ENCODE measurements around the gene CCDC183. TPM values are rescaled to one million over a fixed set of nuclear protein-coding genes. Genes with fewer than 3 reads are reported as not detected.

Gene CCDC183
- total RNA-seq, 1 experiment from 2014 or later, result 9.0 TPM

DNA sequence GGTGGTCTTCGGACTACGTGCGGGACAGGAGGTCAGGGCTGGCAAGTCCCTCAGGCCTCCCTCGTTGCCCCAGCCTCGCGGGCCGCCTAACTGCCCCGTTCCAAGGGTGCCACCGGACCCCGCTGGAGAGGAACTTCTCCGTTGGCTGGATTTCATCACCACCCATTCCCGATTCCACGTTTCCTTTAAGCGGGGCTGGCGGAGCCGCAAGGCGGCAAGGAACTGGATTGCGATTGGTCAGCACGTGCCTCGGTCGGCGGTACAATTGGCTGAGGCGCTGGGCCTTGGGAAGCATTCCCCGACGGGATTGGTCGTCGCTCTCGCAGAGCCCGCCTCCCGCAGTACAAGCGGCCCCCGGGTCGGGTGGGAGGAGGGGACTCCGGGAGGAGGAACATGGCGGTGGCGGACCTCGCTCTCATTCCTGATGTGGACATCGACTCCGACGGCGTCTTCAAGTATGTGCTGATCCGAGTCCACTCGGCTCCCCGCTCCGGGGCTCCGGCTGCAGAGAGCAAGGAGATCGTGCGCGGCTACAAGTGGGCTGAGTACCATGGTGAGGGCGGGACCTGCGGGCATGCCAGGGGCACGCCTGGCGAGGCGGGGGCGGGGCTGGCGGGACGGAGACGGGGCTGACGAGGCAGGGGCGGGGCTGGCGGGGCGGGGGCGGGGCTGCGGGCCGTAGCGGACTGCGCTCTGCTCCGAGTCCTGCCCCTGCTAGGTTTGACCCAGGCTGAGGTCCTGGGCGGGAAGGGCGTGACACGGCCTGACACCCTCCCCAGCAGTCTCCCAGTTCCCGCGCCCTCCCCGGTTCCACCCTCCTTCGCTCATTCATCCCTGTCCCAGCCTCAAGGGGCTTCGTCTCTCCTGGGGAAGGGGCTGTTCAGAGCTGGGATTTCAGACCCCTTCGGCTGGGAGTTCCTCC lies 53.2 kb downstream of the CCDC183 start, which contains the start of gene PHPT1:
Gene PHPT1 (plus strand): TSS at position 372 of the 922 bp plus-strand sequence. CDS start 22 bp downstream, at position 394.
- DNase-seq (ENCODE audit: low spot score), result peak; percentile 98

- no peak for DNase-seq (ENCODE audit: low spot score)
Measured at GRCh38 chr9:136849960-136850865, 54.1 kb downstream of the CCDC183 start.

GRCh38 chr9:136850866-136851775 lies 55.0 kb downstream of the CCDC183 start:
- DNase-seq (ENCODE audit: low spot score), result no peak

GRCh38 chr9:136851941-136852663 lies 56.0 kb downstream of the CCDC183 start, which contains the start of gene MAMDC4:
TSS of gene MAMDC4 (plus strand) at chr9:136852346. CDS start at chr9:136852417, 71 bp downstream.
- DNase-seq (ENCODE audit: low spot score), result no peak

GRCh38 chr9:136852664-136853595 lies 56.8 kb downstream of the CCDC183 start:
- no peak for DNase-seq (ENCODE audit: low spot score)

DNA sequence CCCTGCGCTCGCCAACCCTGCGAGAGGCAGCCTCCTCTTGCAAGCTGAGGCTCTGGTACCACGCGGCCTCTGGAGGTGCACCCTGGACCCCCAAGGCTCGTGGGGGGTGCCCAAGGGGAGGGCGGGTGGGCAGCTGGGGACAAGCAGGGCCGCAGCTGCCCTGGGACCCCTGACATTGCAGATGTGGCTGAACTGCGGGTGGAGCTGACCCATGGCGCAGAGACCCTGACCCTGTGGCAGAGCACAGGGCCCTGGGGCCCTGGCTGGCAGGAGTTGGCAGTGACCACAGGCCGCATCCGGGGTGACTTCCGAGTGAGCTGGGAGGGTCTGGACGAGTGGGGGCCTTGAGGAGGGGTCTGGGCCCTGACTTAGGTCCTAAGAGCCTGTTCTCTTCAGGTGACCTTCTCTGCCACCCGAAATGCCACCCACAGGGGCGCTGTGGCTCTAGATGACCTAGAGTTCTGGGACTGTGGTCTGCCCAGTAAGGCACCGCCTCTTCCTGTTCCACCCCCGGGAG lies 57.5 kb downstream of the CCDC183 start:
- DNase-seq (ENCODE audit: low spot score), result no peak

- no peak for DNase-seq (ENCODE audit: low spot score)
Measured at GRCh38 chr9:136854113-136854841, 58.1 kb downstream of the CCDC183 start.

DNA sequence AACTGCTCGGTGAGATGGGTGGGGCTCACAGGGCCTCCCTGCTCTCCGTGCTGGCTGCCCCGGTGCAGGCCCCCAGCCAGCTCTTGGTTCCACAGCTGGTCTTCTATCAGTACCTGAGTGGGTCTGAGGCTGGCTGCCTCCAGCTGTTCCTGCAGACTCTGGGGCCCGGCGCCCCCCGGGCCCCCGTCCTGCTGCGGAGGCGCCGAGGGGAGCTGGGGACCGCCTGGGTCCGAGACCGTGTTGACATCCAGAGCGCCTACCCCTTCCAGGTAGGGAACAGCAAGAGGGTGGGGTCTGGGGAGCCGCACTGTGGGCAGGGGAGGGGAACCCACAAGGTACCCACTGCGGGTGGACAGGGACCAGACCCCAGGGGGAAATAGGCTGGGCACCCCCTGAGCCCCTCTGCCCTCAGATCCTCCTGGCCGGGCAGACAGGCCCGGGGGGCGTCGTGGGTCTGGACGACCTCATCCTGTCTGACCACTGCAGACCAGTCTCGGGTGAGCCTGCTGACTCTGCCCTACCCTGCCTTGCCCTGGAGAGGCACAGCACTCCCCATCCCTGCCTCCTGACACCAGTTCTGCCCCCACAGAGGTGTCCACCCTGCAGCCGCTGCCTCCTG lies 58.8 kb downstream of the CCDC183 start:
- DNase-seq (ENCODE audit: low spot score), result no peak

- DNase-seq (ENCODE audit: low spot score), result no peak
Measured at GRCh38 chr9:136855461-136856078, 59.4 kb downstream of the CCDC183 start.

- no peak for DNase-seq (ENCODE audit: low spot score)
Measured at GRCh38 chr9:136856079-136856476, 59.9 kb downstream of the CCDC183 start.

DNA sequence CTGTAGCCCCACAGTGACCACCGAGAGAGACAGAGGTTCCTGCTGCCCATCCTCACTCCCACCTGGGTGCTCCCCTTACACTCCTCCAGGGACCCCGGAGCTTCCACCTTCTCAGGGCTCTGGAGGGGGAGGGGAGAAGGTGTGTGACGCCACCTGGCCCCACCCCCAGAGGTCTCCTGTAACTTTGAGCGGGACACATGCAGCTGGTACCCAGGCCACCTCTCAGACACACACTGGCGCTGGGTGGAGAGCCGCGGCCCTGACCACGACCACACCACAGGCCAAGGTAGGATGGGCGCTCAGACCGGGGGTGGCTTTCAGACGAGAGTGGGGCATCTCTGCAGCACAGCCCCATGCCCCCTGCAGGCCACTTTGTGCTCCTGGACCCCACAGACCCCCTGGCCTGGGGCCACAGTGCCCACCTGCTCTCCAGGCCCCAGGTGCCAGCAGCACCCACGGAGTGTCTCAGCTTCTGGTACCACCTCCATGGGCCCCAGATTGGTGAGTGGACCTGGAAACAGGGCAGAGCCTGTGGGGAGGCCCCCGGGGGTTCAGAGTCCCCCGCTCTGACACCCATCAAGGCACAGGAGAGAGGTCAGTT lies 60.5 kb downstream of the CCDC183 start:
- no peak for DNase-seq (ENCODE audit: low spot score)

- DNase-seq (ENCODE audit: low spot score), result no peak
Measured at GRCh38 chr9:136857166-136857565, 61.0 kb downstream of the CCDC183 start.

Small RNA genes lying within 50 kb of the gene (small RNA-seq; reads per million reads assigned to genes)
- gene AL355987.2 (not detected), gene ATP6V1G1P3 (not detected), gene MIR4292 (not detected), gene MIR6722 (not detected)

Other genes with a start within 250 kb of the CCDC183 start
- gene EGFL7, start 133.4 kb upstream of the CCDC183 start, total RNA-seq (2014; rRNA removed; shearing (Covaris generic)), result 3.2 and 6.4 TPM in 2 replicates
- gene AGPAT2, start 108.9 kb upstream of the CCDC183 start, total RNA-seq (2014; rRNA removed; shearing (Covaris generic)), result 160 and 167 TPM in 2 replicates
- gene DIPK1B, start 83.8 kb upstream of the CCDC183 start, total RNA-seq (2014; rRNA removed; shearing (Covaris generic)), result not detected in 2 replicates
- gene LCN10, start 53.4 kb upstream of the CCDC183 start, total RNA-seq (2014; rRNA removed; shearing (Covaris generic)), result not detected in 2 replicates
- not detected in 2 replicates for gene LCN6, start 47.8 kb upstream of the CCDC183 start, total RNA-seq (2014; rRNA removed; shearing (Covaris generic))
- not detected in 2 replicates for gene LCN8, start 38.1 kb upstream of the CCDC183 start, total RNA-seq (2014; rRNA removed; shearing (Covaris generic))
- gene LCN15, start 31.8 kb upstream of the CCDC183 start, total RNA-seq (2014; rRNA removed; shearing (Covaris generic)), result 0.60 TPM in 1 of 2 replicates, not detected in the other
- 357 and 376 TPM in 2 replicates for gene TMEM141, start 5.0 kb upstream of the CCDC183 start, total RNA-seq (2014; rRNA removed; shearing (Covaris generic))
- 242 and 247 TPM in 2 replicates for gene RABL6, start 11.6 kb downstream of the CCDC183 start, total RNA-seq (2014; rRNA removed; shearing (Covaris generic))
- gene AJM1, start 46.1 kb downstream of the CCDC183 start, total RNA-seq (2014; rRNA removed; shearing (Covaris generic)), result 9.0 and 9.4 TPM in 2 replicates
- gene PHPT1, start 53.1 kb downstream of the CCDC183 start, total RNA-seq (2014; rRNA removed; shearing (Covaris generic)), result 230 and 232 TPM in 2 replicates
- 14.9 and 29.8 TPM in 2 replicates for gene MAMDC4, start 56.0 kb downstream of the CCDC183 start, total RNA-seq (2014; rRNA removed; shearing (Covaris generic))
- gene EDF1, start 70.0 kb downstream of the CCDC183 start, total RNA-seq (2014; rRNA removed; shearing (Covaris generic)), result 428 and 484 TPM in 2 replicates
- 36.4 and 36.7 TPM in 2 replicates for gene TRAF2, start 90.2 kb downstream of the CCDC183 start, total RNA-seq (2014; rRNA removed; shearing (Covaris generic))
- gene FBXW5, start 148.4 kb downstream of the CCDC183 start, total RNA-seq (2014; rRNA removed; shearing (Covaris generic)), result 379 and 389 TPM in 2 replicates
- gene C8G, start 148.9 kb downstream of the CCDC183 start, total RNA-seq (2014; rRNA removed; shearing (Covaris generic)), result 0.71 and 2.6 TPM in 2 replicates
- gene LCN12, start 155.9 kb downstream of the CCDC183 start, total RNA-seq (2014; rRNA removed; shearing (Covaris generic)), result 0.58 and 0.94 TPM in 2 replicates
- not detected in 2 replicates for gene PTGDS, start 181.2 kb downstream of the CCDC183 start, total RNA-seq (2014; rRNA removed; shearing (Covaris generic))
- gene LCNL1, start 186.7 kb downstream of the CCDC183 start, total RNA-seq (2014; rRNA removed; shearing (Covaris generic)), result not detected in 2 replicates
- 169 and 179 TPM in 2 replicates for gene PAXX, start 196.1 kb downstream of the CCDC183 start, total RNA-seq (2014; rRNA removed; shearing (Covaris generic))
- 17.0 and 24.1 TPM in 2 replicates for gene CLIC3, start 200.2 kb downstream of the CCDC183 start, total RNA-seq (2014; rRNA removed; shearing (Covaris generic))
- gene ABCA2, start 231.9 kb downstream of the CCDC183 start, total RNA-seq (2014; rRNA removed; shearing (Covaris generic)), result 92.6 and 99.9 TPM in 2 replicates
- gene FUT7, start 235.8 kb downstream of the CCDC183 start, total RNA-seq (2014; rRNA removed; shearing (Covaris generic)), result 0.36 and 0.42 TPM in 2 replicates
- 59.9 and 84.3 TPM in 2 replicates for gene NPDC1, start 249.8 kb downstream of the CCDC183 start, total RNA-seq (2014; rRNA removed; shearing (Covaris generic))

All from HT-29 (cell line).